Daoy (cell line): ENCODE data around the gene C4BPA. TPM values are rescaled to one million over a fixed set of nuclear protein-coding genes. Genes with fewer than 3 reads are reported as not detected.

ENCODE experiments used
- DNase-seq: peaks from one replicate; pipeline ENCODE4 v3.0.0-alpha.2; 2015; ENCODE audit warnings: low read depth
- total RNA-seq: library from RNA; depleted of rRNA; stranded (reverse); fragments of >200 nt; shearing (Covaris generic); gene quantifications from 2 replicates; pipeline ENCODE4 v1.2.3, GENCODE V29; 2014

The C4BPA gene
- total RNA-seq, 1 experiment from 2014 or later: not detected

- DNase-seq: peak; percentile 66
Observed at GRCh38 chr1:207077470-207078377, 26.3 kb upstream of the C4BPA start.

DNA sequence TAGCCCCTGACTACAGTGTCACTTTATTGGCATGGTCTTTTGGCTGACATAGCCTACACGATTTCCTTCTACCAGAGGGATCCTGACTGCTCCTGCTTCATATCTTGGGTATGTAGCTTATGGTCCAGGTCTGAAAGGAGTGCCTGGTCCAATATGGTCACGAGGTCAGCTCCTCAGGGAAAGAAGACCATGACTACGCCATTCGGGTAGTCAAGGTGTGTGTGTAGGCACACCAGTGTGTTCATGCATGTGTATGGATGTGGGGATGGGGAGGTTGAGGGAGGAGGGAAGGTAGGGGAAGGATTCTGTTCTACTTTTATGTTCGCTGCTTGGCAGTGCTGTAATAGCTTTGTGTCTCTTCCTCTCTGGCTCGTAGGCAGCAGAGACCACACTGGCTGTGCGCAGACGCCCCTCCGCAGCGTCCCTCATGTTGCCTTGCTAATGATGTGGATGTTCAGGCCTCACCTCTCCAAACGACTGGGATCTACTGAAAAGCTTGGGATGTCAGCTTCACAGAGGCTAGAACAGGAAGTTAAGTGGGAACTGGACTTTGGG lies 25.4 kb upstream of the C4BPA start:
- no peak for DNase-seq

DNA sequence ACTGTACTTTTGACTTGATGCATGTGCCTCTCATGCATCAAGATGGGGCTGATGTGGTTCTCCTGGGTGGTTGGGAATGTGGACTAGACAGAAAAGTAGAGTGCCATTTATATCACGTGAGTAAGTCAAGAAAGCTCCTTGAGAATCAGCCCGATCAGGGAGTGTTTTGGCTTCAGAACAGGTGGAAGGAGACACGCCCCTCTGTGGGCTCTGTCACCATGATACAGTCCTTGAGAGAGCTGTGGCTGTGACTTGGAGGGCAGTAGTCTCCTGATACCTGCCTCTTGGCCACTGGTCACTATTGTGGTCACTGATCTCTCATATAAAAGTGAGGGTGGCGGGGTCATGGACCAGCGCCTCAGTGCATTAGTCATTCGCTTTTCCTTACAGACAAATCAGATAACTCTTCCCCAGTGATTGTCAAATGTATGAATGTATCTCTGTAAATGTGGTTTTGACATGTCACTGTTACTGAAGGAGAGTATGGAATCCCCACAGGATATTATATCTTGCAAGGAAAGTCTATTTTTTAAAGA lies 24.3 kb upstream of the C4BPA start:
- no peak for DNase-seq

DNA sequence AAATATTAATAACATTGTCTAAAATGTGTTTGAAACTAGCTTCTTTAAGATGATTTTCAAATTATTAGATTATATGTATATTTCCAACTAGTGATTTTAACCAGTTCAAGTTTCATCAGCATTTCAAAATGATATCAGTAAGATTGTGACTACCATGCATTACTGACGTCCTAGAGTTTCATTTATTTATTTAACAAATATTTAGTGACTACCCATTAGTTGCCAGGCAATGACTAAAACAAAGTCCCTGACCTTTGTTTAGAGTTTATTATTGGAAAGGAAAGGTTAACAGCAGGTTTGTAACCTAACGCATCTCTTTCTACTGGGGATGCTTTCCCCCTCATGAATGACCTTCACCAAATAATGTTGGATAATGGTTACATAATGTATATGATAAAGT lies 22.9 kb upstream of the C4BPA start:
- DNase-seq: no peak

GRCh38 chr1:207081806-207082205 lies 22.2 kb upstream of the C4BPA start:
- no peak for DNase-seq

DNA sequence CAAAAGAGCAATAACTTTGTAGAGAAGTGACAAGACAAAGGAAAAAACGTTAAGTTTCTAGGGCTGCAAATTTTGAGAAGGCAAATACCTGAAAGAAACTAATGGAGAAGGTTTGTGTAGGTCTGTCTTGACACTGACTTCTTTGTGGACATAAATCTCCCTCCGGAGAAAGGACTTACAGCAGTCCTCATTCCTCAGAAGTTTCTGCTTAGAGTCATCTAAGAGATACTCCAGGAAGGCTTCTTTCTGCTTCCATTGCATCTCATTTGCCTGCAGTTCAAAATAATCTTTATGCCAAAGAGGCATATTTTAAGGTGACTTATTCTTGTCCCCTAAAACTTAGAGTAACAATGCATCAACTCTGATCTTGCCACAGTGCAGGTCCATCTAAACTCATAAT lies 19.8 kb upstream of the C4BPA start:
- no peak for DNase-seq

DNA sequence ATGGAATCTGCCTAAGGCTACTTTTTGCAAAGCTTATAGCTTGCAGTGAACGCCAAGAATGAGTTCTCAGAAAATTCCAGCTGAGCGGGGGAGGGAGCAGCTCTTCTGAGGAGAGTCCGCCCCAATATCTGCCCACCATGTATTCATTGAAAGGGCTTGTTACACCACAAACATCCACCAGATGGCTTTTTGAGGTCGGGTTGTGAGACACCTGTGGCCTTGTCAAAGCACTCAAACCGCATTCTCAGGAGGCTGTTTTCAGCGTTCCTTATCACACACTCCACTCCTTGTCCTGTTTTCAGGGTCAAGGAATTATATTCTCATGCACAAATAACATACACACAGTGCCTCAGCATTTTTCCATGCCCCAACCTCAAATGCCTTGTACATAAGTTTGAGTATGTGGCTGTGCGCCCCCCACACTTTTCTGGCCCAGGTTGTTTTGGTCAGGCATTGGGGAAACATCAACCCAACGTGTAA lies 19.3 kb upstream of the C4BPA start:
- DNase-seq: peak; percentile 70

GRCh38 chr1:207085887-207086286 lies 18.1 kb upstream of the C4BPA start:
- DNase-seq: no peak

DNA sequence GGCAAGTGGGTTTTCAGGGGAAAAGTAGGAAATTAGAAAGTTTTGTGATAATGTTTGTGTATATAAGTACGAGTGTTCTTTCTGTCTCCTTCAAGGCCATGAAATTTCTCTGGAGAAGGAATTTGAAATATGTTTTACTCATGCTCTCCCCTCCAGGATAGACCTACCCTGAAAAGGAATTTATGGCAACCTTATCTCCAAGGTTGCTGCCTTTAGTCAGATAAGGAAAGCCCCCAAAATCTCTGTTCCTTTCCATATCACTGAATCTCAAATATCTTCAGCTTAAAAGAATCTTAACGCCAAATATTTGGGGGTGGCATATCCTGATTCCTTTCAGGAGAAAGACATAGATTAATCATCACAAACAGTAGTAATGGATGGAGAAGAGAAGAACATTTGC lies 15.9 kb upstream of the C4BPA start:
- DNase-seq: no peak

DNA sequence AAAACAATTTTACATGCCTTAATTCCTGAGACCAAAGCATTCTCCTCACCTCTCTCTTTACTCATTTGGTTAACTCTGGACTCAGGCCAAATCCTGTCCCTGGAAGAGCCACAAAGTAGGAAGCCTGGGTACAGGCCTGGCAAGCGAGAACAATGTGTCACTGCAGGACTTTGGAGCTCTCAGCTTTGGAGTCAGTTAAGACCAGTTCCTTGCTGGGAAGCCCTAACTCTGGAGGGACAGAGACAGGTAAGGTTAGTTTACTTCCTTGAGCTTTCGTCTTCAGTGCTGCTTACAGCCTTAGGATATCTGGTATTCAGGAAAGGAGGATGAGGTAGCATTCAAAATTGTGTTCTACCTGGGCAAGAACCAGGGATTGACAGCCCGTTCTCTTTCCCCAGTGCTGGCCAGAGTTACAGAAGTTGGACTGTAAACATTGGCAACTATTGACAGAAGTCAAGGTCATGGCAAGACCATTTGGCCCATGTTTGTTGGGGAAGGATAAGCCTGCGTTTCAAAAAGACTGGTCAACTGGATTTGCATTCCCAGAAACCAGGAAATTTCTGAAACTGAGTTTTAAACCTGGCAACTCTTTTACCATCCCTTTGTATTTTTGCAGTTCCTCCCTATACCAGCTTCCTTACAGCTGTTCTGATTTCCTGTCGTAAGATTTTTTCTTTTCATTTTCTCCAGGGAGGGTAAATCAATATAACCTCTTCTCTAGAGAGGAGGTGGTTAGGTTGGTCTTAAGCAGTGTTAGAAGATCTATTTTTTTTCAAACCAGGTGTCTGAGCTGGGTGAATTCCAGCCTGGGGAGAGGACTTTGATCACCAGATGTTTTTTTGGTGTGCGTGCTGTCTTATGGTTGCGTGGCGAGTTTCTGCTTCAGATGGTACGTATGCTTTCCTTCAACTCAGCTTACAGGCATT lies 15.1 kb upstream of the C4BPA start, which contains the start of gene C4BPB:
C4BPB (plus strand) TSS at position 160 of the 926 bp plus-strand sequence; CDS start at position 832, 672 bp downstream.
- peak; percentile 40 for DNase-seq

DNA sequence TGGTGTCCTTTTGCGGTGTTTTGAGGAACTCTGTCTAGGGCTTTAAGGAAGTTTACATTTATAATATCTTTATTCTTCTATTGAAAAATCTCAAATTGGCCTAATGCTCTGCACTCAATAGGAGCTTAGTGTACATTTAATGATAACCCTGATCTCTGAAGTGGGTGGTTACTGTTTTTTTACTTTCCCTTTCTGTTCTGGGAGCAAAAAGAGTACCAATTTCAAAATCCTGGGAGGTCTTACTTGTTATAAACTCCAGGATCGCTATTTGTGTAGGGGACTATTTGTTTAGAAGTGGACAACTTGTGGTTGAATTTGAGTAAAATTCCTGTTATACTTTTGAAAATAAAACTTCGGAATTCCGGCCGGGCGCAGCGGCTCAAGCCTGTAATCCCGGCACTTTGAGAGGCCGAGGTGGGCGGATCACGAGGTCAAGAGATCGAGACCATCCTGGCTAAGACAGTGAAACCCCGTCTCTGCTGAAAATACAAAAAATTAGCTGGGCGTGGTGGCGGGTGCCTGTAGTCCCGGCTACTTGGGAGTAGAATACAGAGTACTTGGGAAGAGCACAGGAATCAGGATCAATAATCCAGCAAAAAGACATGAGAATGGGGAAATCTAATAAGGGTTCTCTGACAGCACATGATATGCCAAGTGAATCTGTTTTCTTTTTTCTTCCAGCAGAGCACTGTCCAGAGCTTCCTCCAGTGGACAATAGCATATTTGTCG lies 14.2 kb upstream of the C4BPA start:
- DNase-seq: no peak

DNA sequence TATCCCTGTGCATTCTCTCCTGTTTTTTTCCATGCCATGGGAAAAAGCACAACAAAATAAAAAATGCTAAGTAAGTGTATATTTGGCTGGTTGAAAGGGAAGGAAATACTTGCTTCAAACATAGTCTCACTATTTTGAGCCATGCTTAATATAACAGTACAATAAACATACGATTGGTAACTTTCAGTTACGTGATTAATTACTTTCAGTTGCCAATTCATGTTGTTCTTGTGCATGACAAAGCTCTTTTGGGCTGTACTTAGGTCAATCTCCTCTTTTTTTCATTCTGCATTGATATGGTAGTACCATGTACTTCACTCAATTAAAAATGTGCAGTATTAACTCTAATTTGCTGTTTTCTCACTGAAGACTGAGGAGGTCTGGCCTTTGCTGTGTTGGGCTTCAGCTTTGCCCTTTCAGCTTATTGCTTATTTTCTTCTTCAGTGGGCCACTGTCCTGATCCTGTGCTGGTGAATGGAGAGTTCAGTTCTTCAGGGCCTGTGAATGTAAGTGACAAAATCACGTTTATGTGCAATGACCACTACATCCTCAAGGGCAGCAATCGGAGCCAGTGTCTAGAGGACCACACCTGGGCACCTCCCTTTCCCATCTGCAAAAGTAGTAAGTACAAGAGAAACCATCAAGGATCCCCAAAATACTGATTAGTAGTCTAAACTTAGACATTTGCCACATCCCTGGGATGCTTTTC lies 12.7 kb upstream of the C4BPA start:
- DNase-seq: no peak

DNA sequence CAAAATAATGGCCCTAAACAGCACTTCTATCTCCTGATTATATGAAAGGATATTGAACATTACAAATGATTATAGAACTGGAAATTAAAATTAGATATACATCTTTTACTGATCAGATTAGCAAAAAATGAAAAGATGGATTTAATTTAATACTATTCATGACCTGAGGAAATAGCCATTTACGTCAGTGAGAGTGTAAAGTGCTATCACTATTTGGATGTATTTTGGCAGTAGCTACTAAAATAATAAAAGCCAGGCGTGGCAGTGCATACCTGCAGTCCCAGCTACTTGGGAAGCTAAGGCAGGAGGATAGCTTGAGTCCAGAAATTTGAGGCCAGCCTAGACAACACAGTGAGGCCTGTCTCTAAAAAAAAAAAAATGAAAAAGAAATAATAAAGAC lies 10.1 kb upstream of the C4BPA start:
- DNase-seq: no peak

DNA sequence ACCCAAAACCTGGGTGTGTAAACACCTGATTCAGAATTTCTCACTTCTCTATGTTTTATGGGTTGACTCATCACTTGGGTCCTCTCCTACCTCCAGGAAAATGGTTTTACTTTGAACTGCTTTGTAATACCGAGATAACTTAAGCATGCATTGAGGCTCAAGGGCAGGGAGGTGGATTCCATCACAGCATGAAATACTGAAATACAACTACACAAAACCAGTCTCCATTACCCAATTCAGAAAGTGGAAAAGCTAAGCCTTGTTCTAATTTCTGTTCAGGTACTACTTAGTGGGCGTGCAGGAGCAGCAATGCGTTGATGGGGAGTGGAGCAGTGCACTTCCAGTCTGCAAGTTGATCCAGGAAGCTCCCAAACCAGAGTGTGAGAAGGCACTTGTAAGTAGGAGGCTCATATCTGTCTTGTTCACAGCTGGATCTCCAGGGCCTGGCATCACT lies 6.1 kb upstream of the C4BPA start:
- no peak for DNase-seq

GRCh38 chr1:207101720-207102119 lies 2.3 kb upstream of the C4BPA start:
- DNase-seq: no peak

- no peak for DNase-seq
Observed at GRCh38 chr1:207102146-207102545, 1.9 kb upstream of the C4BPA start.

GRCh38 chr1:207102659-207103058 lies 1.4 kb upstream of the C4BPA start:
- no peak for DNase-seq

DNA sequence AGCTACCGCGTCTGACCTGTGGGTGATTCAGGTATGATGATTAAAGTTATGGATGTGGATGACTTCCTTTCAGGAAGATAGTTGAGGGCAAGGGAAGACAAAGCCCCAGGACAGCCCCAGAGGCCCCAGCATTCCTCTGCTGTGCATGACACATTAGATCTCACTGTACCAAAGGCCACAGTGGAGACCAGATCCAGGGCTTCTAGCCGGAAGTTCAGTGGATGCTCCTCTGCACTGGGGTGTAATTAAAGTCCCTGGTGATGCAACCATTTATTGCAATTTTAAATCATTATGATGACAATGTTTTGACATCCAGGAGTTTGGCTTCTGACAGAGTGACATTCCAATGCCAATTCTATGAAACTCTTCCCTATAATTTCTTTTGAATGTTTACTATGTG lies 5.0 kb downstream of the C4BPA start:
- DNase-seq: peak; percentile 20

DNA sequence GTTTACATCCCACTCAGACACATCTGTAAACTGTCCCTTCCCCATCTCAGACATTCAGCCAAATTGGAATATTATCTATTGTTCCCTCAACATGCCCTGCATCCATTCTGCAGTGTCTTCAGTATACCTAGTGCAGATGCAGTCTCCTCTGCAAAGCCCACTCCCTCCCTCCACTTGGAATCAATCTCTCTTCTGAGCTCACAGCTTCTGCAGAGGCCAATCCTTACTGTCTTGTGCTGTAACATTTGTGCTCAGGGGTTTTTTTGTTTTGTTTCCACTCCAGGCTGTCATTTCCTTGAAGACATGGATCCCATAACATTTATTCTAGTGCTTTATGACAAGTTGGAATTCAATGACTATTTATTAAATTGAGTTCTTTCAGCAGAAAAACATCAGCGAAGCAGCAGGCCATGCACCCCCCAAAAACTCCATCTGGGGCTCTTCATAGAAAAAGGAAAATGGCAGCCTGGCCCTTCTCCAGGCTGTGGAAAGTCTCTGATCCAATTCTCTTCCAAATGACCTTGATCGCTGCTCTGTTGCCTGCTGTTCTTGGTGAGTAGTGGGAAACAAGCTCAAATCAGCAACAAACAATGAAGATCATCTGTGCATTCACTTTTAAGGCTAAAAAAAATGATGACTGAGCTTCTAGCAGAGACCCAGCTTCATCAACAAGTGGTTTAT lies 8.7 kb downstream of the C4BPA start:
- no peak for DNase-seq

DNA sequence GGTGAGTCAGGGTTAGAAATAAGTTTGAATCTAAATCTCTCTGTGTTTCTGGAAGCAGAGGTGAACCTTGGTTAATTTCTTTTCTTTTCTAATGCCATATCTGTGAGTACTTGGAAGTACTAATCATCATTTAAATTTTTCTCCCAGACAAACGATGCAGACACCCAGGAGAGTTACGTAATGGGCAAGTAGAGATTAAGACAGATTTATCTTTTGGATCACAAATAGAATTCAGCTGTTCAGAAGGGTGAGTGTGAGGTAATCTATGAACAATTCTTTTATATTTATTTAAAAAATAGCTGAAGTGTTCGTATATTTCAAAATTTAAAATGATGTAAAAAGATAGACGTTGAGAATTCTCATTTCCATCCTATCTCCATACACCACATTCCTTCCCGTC lies 11.2 kb downstream of the C4BPA start:
- DNase-seq: no peak
